Activated naive CD8-positive, alpha-beta T cell (primary cell): ENCODE data around the gene PRIMA1.
"Not testable (repeated sequence)": the region's sequence is repeated elsewhere in the genome, so short reads cannot be mapped to it uniquely, and the experiment has no call there.

ENCODE experiments used
- H3K27ac Mint-ChIP-seq: one replicate; pipeline ENCODE4 v1.8.0; 2021; ENCODE audit warnings: mixed read lengths
- H3K27me3 Mint-ChIP-seq: one replicate; pipeline ENCODE4 v1.8.0; 2021; ENCODE audit warnings: mixed read lengths
- H3K36me3 Mint-ChIP-seq: one replicate; pipeline ENCODE4 v1.8.0; 2021; ENCODE audit warnings: mixed read lengths
- H3K4me1 Mint-ChIP-seq: one replicate; pipeline ENCODE4 v1.8.0; 2021; ENCODE audit warnings: low read depth, mixed read lengths
- H3K4me3 Mint-ChIP-seq: one replicate; pipeline ENCODE4 v1.8.0; 2021; ENCODE audit warnings: mild to moderate bottlenecking, mixed read lengths
- H3K9me3 Mint-ChIP-seq: one replicate; pipeline ENCODE4 v1.8.0; 2021; ENCODE audit warnings: low read depth, mixed read lengths

Gene PRIMA1, protein sequence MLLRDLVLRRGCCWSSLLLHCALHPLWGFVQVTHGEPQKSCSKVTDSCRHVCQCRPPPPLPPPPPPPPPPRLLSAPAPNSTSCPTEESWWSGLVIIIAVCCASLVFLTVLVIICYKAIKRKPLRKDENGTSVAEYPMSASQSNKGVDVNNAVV

DNA sequence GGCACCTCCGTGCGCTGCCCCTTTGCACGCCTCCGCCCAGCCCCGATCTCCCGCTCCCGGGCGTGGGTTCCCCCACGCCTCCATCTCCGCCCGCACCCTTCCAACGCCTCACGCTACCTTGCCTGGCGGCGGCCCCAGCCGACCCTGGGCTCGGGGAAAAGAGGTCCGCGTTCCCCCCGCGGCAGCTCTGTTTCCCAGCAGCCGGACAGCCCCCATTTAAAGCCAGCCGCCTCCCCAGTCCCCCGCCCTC is at the start of gene PRIMA1:
PRIMA1 (minus strand) TSS at position 193 of the 250 bp plus-strand sequence. CDS start 767 bp downstream, outside the sequence.
- Mint-ChIP-seq H3K4me1 (peaks cover 4% of the 10 kb centered on the region), H3K27ac (no peak within 1 kb of the TSS), H3K27me3 (peaks cover 44% of the 10 kb centered on the region), H3K9me3 (no peaks in the 10 kb centered on the region), H3K4me3 (no peak within 1 kb of the TSS), H3K36me3 (no peaks in the 10 kb centered on the region)

DNA sequence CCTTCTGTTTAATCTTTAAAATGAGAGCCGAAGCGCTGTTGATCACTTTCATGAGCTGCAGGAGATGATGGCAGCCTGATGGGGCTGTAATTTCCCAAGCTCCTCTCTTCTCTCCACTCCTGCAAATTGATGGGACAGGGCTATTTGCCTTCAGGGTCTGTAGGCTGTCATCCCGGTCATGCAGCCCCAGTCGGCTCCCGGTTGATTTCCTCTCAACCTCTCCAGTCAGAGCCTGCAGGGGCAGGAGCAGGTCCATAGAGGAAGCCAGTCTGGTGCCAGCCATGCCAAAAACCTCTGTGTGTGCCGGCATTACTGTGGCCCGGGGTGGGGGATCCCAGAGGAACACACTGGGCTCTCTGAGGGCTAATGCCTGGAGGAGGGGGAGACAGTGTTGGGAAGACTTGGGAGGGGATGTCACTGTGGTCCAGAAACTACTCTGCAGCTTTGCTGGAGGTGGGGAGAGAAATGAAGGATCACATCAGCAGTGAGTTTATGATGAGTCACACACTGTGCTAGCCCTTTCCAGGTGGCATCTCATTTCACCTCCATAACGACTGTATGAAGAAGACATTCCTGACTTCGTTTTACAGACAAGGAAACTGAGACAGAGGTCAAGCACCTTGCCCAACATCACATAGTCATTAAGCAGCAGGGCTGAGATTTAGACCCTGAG is 46.5 kb upstream of the PRIMA1 start:
- H3K27me3 Mint-ChIP-seq = peaks cover 7% of the 10 kb centered on the region
- no peaks in the 10 kb centered on the region for H3K36me3 Mint-ChIP-seq
- H3K27ac Mint-ChIP-seq = no peak overlapping the region
- H3K4me3 Mint-ChIP-seq = no peak overlapping the region
- no peaks in the 10 kb centered on the region for H3K9me3 Mint-ChIP-seq
- H3K4me1 Mint-ChIP-seq = peaks cover 3% of the 10 kb centered on the region

DNA sequence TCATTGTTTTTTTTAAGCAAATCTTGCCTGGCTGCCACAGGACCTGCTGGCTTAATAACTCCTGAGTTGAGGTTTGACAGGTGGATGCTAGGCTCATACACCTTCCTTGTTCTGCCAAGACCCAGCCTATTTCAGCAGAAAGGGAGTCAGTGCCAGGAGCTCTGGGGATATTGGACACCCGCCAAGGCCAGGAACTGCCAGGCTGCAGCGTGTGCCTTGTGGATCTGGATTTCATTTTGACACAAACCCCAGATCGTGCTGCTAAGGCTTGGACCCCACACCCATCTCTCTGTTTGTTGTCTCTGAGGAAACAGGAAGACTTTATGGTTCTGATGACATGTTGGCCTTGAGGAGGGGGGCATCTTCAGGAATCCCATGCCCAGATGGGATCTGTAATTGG is 44.4 kb upstream of the PRIMA1 start:
- H3K27me3 Mint-ChIP-seq = no peaks in the 10 kb centered on the region
- H3K36me3 Mint-ChIP-seq = no peaks in the 10 kb centered on the region
- no peak overlapping the region for H3K27ac Mint-ChIP-seq
- H3K4me3 Mint-ChIP-seq = no peak overlapping the region
- no peaks in the 10 kb centered on the region for H3K9me3 Mint-ChIP-seq
- no peaks in the 10 kb centered on the region for H3K4me1 Mint-ChIP-seq

DNA sequence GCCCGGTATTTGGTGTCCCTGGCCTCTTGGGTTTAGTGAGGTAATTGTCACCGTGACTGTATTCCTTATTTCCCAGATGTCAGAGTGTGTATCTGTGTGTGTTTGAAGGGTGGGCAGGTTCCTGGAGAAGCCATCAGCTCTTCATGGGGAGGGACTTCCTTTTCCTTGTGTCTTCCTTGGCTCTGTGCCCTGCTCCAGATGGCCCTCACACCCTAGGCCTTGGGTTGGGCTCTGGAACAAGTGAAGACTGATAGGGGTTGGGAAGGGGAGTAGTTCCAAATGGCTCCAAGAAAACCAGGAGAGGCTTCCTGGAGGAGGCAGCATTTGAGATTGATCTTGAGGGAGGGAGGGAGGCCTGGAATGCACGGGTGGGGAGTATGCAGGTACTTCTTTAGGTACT is 43.8 kb upstream of the PRIMA1 start:
- Mint-ChIP-seq H3K27ac (no peak overlapping the region), H3K4me1 (no peaks in the 10 kb centered on the region), H3K4me3 (no peak overlapping the region), H3K27me3 (no peaks in the 10 kb centered on the region), H3K36me3 (no peaks in the 10 kb centered on the region), H3K9me3 (no peaks in the 10 kb centered on the region)

DNA sequence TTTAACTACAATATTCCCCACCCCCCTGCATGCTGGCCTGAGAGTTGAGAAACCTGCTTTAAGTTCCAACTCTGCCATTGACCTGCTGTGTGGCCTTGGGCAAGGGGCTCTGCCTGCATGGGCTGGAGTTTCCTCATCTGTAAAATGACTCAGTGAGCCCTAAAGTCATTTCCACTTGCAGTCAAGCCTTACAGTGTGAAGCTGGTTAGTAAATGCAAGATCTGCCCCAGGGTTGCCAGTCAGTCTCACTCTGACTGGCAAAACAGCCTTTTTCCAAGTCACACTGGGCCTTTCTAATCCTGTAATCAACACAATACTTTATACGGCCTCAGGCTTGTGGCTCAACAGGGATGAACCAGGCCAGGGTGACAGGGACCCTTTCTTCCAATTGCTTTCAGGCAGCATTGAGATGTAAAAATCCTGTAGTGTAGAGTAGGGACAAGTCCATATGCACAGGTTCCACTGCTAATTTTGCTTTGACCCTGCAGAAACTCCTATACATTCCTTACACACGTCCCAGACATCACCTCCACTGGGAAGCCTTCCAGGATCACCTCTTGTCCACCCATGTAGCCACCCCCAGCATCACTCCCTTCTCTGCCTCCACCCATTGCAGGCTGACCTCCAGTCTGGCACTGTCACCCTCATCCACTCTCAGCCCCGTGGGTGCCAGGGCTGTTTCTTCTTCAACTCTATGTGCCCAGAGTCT is 42.6 kb upstream of the PRIMA1 start:
- no peak overlapping the region for H3K27ac Mint-ChIP-seq

DNA sequence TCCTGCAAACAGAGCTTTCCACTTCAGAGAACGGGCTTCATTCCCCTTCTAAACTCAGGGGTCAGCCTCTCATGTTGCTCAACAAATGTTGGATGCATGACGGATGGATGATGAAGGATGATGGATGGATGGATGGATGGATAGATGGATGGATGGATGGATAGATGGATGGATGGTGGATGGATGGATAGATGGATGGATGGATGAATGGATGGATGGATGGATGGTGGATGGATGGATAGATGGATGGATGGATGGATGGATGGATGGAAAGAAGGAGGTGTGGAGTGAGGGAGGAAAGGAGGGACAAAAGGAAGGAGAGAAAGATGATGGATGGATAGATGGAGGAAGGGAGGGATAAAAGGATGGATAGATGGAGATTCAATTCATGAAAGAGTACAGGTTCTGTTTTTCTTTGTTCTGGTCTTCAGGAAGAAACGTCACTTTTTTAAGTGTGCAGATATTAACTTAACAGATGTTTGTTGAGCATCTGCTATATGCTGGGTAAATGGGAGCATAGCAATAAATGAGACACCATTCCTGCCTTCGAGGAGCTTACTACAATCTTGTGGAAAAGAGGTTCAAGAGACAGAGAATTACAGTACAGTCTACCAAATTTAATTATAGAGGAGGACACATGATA is 41.7 kb upstream of the PRIMA1 start:
- no peaks in the 10 kb centered on the region for H3K9me3 Mint-ChIP-seq
- H3K27me3 Mint-ChIP-seq = peaks cover 6% of the 10 kb centered on the region
- H3K27ac Mint-ChIP-seq = no peak overlapping the region
- no peak overlapping the region for H3K4me3 Mint-ChIP-seq
- no peaks in the 10 kb centered on the region for H3K36me3 Mint-ChIP-seq
- H3K4me1 Mint-ChIP-seq = no peaks in the 10 kb centered on the region

More for the DNA sequence above, 42.6 kb upstream of the PRIMA1 start:
- H3K9me3 Mint-ChIP-seq = no peaks in the 10 kb centered on the region
- H3K36me3 Mint-ChIP-seq = no peaks in the 10 kb centered on the region
- H3K27me3 Mint-ChIP-seq = peaks cover 3% of the 10 kb centered on the region
- H3K4me1 Mint-ChIP-seq = no peaks in the 10 kb centered on the region
- no peak overlapping the region for H3K4me3 Mint-ChIP-seq

DNA sequence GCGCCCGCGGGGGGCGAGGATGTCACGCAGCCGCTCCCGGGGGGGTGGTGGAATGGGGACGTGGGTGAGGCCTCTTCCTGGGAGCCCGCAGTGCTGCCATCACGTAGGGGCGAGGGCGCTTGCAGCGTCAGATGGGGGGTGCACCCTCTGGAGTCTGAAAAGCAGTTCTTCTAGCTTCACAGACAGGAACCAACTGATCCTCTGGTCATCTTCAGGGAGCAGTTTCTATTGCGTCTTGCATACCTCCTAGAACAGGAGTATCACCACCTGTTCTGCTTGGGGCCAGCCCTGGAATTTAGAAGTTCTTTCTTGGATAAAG is 36.9 kb upstream of the PRIMA1 start:
- Mint-ChIP-seq H3K27me3 (peaks cover 11% of the 10 kb centered on the region), H3K4me1 (no peaks in the 10 kb centered on the region), H3K27ac (no peak overlapping the region), H3K36me3 (no peaks in the 10 kb centered on the region), H3K4me3 (no peak overlapping the region), H3K9me3 (no peaks in the 10 kb centered on the region)

DNA sequence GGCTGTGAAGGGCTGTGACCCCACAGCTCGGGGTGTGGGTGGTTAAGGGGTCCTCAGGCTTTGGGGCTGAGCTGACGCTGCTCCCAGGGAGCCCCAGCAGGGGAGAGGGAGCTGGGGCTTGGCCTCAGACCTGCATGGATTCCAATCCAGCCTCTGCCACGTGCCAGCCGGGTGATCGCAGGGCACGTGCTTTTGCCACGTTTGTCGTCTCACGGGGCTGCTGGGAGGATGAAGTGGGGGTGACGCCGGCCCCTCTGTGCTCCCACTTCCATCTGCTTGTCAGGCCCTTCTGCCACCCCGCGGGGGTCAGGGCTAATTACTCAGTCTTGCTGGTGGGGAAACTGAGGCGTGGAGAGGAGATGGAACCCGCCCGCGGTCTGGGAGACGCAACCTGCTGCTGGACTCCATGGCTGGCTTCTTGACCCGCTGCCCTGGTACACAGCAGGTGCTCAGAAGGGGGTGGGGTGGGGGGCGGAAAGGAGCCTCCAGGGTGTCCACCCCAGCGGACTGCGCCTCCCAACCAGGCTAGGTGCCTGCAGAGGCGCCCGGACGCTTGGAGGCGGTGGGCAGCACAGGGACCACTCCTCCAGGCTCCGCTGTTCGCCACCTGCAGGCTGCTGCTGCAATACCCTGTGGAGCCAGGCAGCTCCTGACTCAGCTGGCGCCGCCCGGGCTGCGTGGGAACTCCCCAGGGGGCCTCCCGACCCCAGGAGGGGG is 36.4 kb upstream of the PRIMA1 start:
- H3K4me1 Mint-ChIP-seq = no peaks in the 10 kb centered on the region
- H3K27me3 Mint-ChIP-seq = peaks cover 13% of the 10 kb centered on the region
- H3K36me3 Mint-ChIP-seq = no peaks in the 10 kb centered on the region
- no peak overlapping the region for H3K4me3 Mint-ChIP-seq
- H3K27ac Mint-ChIP-seq = no peak overlapping the region
- H3K9me3 Mint-ChIP-seq = no peaks in the 10 kb centered on the region

DNA sequence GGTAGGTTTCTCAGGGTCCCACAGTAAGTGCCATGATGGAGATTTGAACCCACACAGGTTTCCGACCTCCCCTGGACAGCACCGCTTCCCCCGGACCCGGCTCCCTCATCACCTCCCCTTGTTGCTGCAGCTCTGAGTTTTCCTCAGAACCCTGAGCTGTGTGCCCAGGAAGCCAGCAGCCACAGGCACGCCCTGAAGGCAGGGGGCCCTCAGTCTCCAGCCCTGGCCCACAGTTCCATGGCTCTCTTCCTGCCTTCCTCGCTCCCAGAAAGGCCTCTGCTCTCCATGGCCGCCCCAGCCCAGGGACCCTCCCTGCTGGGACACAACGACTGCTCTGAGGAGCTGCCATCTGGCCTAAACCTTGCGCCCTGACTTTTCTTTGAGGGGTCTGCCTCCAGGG is 35.8 kb upstream of the PRIMA1 start:
- peaks cover 15% of the 10 kb centered on the region for H3K27me3 Mint-ChIP-seq
- H3K9me3 Mint-ChIP-seq = no peaks in the 10 kb centered on the region
- H3K4me1 Mint-ChIP-seq = no peaks in the 10 kb centered on the region
- no peaks in the 10 kb centered on the region for H3K36me3 Mint-ChIP-seq
- H3K27ac Mint-ChIP-seq = no peak overlapping the region
- no peak overlapping the region for H3K4me3 Mint-ChIP-seq

DNA sequence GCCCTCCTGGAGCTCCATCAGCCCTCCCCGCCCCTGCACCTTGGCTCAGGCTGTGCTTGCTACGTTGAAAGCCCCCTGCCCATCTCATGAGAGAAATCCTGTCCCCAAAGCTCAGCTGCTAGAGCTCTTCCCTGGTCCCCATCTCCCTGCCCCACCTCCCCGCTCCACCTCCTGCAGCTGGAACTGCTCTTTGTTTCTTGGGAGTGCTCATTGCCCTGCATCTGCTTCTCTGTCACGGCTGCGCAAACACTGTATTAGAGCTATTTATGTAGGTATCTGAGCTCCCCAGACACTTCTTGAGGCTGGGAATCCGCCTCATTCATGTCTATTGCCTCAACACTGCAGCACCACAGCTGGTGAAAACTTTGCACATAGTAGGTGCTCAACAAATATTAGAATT is 32.8 kb upstream of the PRIMA1 start:
- no peaks in the 10 kb centered on the region for H3K36me3 Mint-ChIP-seq
- no peaks in the 10 kb centered on the region for H3K4me1 Mint-ChIP-seq
- no peak overlapping the region for H3K4me3 Mint-ChIP-seq

DNA sequence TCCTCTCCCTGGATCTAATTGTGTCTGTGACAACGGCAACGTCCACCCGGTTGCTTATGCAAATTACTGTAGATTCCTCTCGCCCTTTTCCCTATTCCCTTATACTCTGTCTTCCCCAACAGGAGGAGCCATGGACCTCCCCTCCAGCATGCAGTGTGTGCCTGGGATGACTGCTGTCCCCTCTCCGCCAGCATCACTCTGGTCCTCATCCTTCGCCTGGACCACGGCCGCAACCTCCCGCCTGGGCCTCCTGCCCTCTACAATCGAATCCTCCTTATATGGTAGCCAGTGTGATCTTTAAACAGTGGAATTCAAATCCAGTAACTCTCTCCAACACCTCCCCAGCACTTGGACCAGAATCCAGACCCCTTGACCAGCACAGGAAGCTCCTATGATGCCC is 30.6 kb upstream of the PRIMA1 start:
- H3K4me1 Mint-ChIP-seq = no peaks in the 10 kb centered on the region
- peaks cover 19% of the 10 kb centered on the region for H3K9me3 Mint-ChIP-seq
- no peak overlapping the region for H3K4me3 Mint-ChIP-seq
- H3K27ac Mint-ChIP-seq = no peak overlapping the region
- no peaks in the 10 kb centered on the region for H3K36me3 Mint-ChIP-seq
- peaks cover 11% of the 10 kb centered on the region for H3K27me3 Mint-ChIP-seq

More for the DNA sequence above, 32.8 kb upstream of the PRIMA1 start:
- H3K9me3 Mint-ChIP-seq = no peaks in the 10 kb centered on the region
- H3K27me3 Mint-ChIP-seq = peaks cover 15% of the 10 kb centered on the region
- H3K27ac Mint-ChIP-seq = no peak overlapping the region

DNA sequence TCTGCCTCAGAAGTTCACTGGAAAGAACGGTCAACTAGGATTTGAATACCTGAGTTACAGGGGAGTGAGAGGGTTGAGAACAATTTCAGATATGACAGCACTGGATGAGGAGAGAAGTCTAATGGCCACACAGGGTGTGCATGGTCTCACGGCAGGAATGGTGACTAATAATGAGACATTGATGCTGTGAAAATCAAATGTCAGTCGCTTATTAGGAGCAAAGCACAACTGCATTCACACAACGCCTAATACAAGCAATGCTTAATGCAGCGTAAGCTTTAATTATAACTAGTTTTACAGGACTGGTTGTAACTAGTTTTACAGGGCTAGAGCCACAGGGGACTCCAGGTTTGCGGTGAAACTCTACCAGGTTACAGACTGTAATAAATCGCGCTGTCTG is 23.4 kb upstream of the PRIMA1 start:
- no peaks in the 10 kb centered on the region for H3K4me1 Mint-ChIP-seq
- H3K4me3 Mint-ChIP-seq = no peak overlapping the region
- H3K27me3 Mint-ChIP-seq = peaks cover 4% of the 10 kb centered on the region
- H3K9me3 Mint-ChIP-seq = peaks cover 34% of the 10 kb centered on the region
- no peak overlapping the region for H3K27ac Mint-ChIP-seq
- no peaks in the 10 kb centered on the region for H3K36me3 Mint-ChIP-seq

DNA sequence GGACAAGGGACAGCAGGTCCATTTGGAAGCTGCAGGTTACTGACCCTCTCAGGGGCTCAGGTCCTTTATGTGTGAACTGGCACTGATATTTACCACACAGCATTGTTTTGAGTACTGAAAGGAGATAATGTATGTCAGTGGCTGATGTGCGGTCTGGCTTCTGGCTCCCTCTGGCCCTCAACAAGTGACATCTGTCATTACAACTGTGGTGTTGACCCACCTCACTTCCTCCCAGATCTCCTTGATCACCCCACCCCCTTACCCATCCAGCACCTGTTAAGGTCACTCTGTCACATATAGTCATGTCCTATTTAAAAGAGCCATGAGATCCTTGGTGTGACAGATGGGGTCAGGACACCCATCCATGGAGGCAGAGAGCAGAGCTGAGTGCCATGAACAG is 22.7 kb upstream of the PRIMA1 start:
- no peaks in the 10 kb centered on the region for H3K4me1 Mint-ChIP-seq
- peaks cover 34% of the 10 kb centered on the region for H3K9me3 Mint-ChIP-seq
- no peak overlapping the region for H3K4me3 Mint-ChIP-seq
- H3K27me3 Mint-ChIP-seq = peaks cover 4% of the 10 kb centered on the region
- no peaks in the 10 kb centered on the region for H3K36me3 Mint-ChIP-seq
- no peak overlapping the region for H3K27ac Mint-ChIP-seq

DNA sequence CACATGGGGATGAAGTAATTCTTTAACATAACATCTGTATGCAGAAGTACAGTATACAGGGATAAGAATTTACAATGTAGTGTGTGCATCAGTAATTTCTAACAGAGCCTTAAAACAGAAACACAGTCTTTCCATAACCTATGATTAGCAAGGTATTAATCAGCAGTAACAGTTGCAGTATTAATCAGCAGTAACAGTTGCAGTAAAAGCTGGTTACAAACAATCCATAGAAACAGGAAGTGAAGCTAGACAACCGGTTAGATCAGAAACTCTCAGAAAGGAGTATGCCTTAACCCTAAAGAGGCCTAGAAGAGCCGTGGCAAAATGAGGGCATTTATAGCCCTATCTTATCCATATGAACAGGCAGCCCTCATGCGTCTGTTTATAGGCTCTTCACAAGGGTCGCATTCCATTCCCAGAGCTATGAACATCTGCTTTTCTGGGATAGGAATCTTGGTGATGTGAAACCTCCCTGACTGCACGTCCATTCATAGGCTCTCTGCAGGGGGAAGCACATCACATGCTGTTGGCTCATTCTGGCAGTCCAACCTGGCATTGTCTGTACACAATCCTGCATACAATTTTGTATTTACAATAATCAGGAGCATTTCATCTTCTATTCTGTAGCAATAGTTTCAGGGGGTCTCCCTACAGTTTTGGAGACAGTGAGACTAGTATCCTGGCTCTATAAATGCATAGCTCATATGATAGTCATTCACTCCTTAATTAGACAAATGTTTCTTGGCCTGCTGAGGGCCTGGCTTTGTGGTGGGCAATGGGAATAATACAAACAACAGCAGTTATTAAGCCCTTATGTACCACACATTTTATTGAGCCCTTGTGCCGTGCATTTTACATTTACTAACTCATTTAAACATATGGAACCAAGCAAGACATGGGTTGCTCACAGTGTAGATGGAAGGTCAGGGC is 21.5 kb upstream of the PRIMA1 start:
- H3K27me3 Mint-ChIP-seq, H3K36me3 Mint-ChIP-seq, H3K27ac Mint-ChIP-seq, H3K4me3 Mint-ChIP-seq, H3K4me1 Mint-ChIP-seq: not testable (repeated sequence)
- peaks cover 21% of the 10 kb centered on the region for H3K9me3 Mint-ChIP-seq
